HG02840 (cell line): ENCODE data around the gene FAM78A.
"Not testable (repeated sequence)": the region's sequence is repeated elsewhere in the genome, so short reads cannot be mapped to it uniquely, and the experiment has no call there.

ENCODE experiments used
- ATAC-seq: cut with Tn5 transposase; IDR thresholded peaks from one replicate; pipeline ENCODE4 v1.9.1; 2021; ENCODE audit warnings: mild to moderate bottlenecking, moderate library complexity, moderate number of reproducible peaks; ENCODE audit not compliant: unreplicated experiment, low FRiP score

Gene FAM78A

DNA sequence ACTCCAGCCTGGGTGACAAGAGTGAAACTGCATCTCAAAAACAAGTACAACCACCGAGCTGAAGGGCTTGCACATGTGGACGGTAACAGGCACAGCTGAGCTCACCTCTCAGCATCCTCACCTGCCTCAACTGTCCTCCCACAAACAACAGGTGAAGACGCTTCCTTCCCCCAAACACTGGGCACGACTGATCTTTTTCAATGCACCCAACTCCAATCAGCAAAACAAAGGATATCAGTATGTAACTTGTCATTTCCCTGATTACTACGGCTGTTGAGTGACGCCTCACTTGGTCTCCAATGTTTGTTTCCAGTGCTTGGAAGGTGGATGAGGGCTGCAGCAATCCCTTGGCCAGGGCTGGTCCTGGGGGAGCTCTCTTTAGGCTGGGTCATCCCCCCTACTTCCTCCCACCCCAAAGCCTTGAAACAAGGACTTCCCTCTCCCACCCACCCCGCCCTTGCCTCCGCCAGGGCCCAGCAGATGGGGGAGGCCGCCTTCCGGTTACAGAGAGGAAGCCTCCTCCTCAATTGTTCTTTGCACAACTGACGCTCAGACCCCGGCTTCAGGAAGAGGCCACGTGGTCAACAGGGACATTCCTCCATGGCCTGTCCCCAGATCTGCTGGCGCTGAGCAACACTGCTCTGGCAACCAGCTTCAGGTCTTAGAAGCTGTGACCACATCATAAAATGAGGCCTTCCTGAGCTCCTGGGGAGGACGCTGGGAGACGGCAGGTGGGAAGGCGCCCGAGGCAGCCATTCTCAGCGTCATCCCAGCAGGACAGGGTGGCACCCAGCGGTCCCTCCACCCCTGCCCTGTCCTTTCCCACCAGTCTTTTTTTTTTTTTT lies 5.9 kb downstream of the FAM78A start:
- no peak for ATAC-seq

GRCh38 chr9:131266266-131267229 lies 9.8 kb downstream of the FAM78A start:
- ATAC-seq = no peak

DNA sequence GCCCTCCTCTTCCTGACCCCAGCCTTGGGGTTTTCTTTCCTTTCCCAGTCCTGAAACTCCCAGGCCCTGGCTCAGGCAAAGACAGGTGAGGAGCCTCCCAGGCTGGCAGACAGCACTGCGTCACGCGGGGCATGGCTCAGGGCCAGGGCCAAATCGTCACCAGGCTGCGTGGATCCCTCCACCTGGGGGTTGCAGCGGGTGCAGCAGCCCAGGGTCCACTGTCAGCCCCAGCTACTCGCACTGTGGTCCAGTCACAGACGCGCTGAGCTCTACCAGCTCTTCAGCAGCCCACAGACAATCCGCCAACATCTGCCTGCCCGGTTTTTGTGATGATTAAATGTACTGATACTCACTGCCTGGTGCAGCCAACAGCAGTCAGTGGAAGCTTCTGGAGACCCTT lies 12.1 kb downstream of the FAM78A start:
- no peak for ATAC-seq

DNA sequence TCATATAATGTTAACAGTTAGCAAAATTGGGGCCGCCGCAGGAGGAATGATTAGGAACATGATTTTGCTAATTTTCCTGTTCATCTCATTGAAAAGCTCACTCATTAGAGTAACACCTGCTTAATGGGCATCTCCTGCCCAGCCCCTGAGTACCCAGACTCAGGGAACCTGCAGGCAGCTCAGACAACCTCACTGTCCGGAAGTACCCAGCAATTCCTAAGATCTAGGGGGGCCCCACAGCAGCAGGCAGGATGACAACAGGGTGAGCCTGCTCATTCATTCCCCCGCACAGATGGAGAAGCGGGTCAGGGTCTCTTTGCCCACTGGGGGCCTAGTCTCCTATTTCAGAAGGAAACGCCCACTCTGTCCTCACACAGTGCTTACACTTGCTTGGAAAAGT lies 12.6 kb downstream of the FAM78A start:
- no peak for ATAC-seq

- ATAC-seq = not testable (repeated sequence)
Observed at GRCh38 chr9:131263033-131263343, 13.3 kb downstream of the FAM78A start.

- no peak for ATAC-seq
Observed at GRCh38 chr9:131262327-131263032, 13.8 kb downstream of the FAM78A start.

DNA sequence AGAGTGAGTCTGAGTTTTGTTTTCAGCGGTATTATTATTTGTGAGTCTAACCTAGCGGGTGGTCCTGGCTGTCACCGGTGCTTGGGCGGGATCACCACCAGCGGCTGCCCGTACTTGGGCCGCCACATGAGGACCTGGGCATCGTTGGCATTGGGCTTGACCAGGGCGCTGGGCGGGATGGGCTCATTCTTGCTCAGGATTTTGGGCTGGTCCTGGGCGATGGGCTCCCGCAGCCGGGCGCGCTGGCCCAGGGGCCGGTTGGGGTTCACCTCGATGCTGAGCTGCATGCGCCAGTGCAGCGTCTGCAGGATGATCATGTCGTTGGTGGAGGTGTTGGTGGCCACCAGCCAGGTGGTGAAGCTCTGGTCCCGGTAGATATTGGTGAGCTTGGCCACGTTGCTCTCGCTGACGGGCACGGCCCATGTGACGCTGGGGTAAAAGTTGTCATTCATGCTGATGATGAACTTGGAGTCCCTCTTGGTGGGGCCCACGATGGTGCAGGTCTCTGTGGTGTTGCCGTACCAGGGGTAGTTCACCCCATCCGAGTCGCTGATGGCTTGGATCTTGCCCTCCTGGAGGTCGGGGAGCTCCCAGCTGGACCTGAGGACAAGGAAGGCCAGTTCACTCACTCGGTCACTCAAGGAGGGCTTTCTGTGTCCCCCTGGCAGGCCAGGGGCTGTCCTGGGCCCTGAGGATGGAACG lies 15.4 kb downstream of the FAM78A start:
- ATAC-seq = no peak

GRCh38 chr9:131259916-131260597 lies 16.3 kb downstream of the FAM78A start:
- ATAC-seq = no peak

DNA sequence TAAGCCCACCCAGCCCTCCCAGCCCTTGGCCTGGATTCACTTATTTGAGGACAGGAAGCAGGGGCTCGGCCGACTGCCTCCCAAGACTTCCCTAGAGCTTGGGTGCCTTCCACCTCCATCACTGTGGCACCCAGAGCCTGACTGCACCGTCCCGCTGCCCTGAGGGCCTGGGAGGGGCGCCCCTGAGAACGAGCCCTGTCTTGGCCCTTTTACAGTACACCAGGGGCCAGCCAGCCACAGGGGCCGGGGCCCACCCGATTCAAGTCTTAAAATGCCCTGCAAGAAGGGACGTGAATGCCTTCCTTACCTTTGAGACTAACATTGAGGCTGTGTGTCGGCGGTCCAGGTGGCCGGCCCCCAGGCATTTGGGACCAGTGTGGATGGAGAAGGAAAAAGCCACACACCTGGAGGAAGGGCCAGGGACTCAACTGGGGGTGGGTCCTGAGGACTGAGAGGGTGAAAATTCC lies 16.8 kb downstream of the FAM78A start:
- ATAC-seq = no peak

- ATAC-seq = no peak
Observed at GRCh38 chr9:131258698-131259431, 17.4 kb downstream of the FAM78A start.

DNA sequence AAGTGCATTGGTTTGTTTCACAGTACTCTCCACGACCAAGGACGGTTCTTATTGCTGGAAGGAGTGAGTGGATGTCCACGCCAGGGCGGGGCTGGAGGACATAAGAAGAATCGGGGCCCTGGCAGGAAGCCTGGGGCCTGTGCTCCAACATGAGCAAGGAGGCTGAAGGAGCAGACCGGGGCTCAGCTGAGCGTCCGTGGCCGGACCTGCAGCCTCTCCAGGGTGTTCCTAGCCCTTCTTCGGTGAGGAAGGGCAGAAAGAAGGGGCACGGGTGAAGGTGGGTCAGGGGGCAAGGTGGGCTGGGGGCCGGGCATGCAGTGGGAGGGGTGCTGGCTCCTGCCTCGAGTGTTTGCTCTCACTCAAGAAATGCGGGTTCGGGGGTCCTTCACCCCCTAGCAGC lies 18.1 kb downstream of the FAM78A start:
- no peak for ATAC-seq

DNA sequence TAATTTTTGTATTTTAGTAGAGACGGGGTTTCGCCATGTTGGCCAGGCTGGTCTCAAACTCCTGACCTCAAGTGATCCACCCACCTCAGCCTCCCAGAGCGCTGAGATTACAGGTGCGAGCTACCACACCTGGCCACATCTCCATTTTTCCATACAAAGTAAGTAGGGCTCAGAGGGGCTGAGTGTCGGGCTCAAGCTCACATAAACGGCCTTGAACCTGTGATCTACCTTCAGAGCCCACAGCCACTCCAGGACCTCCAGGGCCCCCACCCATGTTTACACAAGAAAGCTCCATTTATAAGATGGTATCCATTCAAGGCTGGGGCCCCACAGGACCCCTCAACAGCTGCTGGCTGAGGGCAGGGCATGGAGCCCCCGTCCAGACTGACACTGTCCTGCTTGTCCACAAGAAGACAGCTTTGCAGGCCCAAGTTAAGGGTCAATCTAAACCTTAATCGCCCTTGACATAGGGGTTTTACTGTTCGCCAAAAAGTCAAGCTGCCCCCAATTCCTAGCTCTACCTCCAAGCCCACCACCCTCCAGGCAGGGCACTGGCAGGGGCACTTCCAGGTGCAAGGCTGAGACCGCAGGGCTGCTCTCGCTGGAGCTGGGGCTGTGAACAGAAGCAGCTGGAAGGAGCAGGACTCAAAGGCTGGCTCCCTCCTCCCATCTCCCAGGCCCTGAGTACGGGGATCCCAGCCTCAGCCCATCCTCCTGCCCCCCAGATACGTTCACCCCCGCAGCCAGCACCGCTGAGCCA lies 18.9 kb downstream of the FAM78A start:
- no peak for ATAC-seq

GRCh38 chr9:131255676-131256197 lies 20.6 kb downstream of the FAM78A start:
- ATAC-seq = no peak

DNA sequence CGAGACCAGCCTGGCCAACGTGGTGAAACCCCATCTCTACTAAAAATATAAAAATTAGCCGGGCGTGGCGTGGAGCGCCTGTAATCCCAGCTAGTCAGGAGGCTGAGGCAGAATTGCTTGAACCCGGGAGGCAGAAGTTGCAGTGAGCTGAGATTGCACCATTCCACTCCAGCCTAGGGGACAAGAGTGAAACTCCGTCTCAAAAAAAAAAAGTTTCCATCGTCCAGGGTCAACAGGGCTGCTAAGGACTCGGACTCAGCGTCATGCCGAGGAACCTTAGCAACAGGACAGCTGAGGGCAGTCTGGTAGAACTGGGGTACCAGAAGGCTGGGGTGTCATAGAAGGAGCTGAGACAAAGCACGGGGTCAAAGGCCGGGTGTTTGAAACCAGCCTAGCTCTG lies 21.7 kb downstream of the FAM78A start:
- ATAC-seq = no peak

- ATAC-seq = no peak
Observed at GRCh38 chr9:131253891-131254491, 22.3 kb downstream of the FAM78A start.

DNA sequence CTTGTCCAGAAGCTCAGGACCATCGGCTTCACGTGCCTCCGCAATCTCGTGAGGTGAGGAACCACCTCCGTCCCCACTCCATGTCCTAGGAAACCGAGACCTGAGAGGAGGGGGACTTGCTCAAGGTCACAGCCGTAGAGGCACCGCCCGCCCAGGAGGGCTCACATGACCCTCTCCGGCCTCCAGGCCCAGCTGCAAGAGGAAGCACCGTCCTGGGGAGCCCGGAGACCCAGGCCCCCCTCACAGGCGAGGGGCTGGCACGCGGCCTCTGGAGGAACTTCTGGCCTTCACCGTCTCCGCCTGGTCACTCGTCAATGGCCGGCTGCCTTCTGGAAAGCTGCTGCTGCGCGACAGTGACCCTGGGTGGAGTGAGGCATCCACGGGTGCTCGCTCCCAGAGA lies 24.2 kb downstream of the FAM78A start:
- ATAC-seq = no peak

DNA sequence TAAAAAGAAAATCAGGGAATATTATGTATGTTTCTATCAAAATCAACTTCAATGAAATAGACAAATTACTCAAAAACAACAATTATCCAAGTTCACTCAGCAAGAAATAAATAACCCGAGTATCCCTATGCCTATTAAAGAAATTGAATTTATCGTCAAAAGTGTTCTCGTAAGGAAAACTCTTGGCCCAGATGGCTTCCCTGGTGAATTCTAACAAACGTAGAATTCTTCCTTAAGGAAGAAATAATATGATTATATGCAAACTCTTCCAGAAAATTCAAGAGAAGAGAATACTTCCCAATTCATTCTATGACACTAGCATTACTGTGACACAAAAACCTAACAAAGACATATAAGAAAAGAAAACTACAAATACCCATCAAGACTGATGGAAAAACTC lies 29.7 kb downstream of the FAM78A start:
- no peak for ATAC-seq

- ATAC-seq = not testable (repeated sequence)
Observed at GRCh38 chr9:131244331-131244730, 32.0 kb downstream of the FAM78A start.
